NCI-H226 (cell line): ENCODE data around the gene CHD3.
A peak's percentile ranks its signal among the peaks of the same experiment; 100 is the strongest.
"Not testable (repeated sequence)": the region's sequence is repeated elsewhere in the genome, so short reads cannot be mapped to it uniquely, and the experiment has no call there.

Experiments used
- DNase-seq: peaks from one replicate; pipeline ENCODE4 v3.0.0-alpha.2; 2015

The CHD3 gene

DNA sequence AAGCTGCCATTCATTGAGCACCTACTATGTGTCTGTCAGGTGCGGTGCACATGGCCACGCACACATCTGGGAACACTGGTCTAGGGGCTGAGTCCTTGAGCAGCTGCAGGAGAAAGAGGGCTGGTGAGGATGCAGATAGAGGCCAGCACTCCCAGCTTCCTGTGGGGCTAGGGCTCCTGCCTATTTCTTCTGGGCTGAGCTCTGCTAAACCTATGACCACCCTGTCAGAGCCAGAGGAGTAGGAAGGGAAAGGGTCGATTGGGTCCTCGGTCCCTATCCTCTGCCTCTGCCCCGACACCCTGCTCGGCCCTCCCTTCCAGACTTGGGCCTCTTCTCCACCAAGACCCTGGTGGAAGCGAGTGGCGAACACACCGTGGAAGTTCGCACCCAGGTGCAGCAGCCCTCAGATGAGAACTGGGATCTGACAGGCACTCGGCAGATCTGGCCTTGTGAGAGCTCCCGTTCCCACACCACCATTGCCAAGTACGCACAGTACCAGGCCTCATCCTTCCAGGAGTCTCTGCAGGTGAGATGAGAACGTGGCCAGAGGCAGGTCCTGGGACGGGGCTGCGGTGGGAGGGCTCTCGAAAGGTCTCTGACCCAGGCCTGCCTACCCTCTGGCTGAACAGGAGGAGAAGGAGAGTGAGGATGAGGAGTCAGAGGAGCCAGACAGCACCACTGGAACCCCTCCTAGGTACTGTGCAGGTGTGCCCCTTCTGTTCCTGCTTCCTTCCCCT lies 37.7 kb upstream of the CHD3 start:
- DNase-seq = no peak

DNA sequence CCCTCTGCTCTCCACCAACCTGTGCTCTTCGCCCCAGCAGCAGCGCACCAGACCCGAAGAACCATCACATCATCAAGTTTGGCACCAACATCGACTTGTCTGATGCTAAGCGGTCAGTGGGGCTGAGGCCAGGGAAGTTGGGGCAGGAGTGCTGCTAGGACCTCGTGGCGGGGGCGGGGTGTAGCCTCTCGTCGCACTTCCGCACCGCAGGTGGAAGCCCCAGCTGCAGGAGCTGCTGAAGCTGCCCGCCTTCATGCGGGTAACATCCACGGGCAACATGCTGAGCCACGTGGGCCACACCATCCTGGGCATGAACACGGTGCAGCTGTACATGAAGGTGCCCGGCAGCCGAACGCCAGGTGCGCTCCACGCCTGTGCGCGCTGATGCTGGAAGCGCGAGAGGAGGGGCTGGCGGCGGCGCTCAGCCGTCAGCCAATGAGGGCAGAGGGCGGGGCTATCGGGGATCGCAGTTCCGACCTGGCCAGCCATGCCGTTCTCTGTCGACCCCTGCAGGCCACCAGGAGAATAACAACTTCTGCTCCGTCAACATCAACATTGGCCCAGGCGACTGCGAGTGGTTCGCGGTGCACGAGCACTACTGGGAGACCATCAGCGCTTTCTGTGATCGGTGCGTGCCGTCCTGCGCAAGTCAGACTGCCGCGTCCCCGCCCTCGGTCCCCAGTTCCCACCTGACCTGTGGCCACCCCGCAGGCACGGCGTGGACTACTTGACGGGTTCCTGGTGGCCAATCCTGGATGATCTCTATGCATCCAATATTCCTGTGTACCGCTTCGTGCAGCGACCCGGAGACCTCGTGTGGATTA lies 36.9 kb upstream of the CHD3 start:
- peak; percentile 74 for DNase-seq

DNA sequence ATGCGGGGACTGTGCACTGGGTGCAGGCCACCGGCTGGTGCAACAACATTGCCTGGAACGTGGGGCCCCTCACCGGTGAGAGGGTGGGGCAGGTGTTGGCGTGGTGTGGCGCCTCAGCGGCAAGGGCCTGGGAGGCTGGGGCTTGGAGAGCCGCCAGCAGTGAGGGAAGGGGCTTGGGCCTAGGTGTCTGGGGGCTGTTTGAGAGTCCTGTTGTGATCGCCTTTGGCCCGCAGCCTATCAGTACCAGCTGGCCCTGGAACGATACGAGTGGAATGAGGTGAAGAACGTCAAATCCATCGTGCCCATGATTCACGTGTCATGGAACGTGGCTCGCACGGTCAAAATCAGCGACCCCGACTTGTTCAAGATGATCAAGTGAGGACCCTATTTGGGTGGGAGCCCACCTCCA lies 36.3 kb upstream of the CHD3 start:
- no peak for DNase-seq

DNA sequence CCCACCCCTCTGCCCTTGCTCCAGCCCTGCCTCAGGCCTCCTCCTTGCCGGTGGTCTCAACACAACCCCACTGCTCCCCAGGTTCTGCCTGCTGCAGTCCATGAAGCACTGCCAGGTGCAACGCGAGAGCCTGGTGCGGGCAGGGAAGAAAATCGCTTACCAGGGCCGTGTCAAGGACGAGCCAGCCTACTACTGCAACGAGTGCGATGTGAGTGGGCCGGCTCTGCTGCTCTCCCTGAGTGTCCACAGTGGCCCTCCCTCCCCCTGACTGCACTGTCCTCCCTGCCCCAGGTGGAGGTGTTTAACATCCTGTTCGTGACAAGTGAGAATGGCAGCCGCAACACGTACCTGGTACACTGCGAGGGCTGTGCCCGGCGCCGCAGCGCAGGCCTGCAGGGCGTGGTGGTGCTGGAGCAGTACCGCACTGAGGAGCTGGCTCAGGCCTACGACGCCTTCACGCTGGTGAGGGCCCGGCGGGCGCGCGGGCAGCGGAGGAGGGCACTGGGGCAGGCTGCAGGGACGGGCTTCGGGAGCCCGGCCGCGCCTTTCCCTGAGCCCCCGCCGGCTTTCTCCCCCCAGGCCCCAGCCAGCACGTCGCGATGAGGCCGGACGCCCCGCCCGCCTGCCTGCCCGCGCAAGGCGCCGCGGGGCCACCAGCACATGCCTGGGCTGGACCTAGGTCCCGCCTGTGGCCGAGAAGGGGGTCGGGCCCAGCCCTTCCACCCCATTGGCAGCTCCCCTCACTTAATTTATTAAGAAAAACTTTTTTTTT lies 35.5 kb upstream of the CHD3 start:
- DNase-seq = no peak

DNA sequence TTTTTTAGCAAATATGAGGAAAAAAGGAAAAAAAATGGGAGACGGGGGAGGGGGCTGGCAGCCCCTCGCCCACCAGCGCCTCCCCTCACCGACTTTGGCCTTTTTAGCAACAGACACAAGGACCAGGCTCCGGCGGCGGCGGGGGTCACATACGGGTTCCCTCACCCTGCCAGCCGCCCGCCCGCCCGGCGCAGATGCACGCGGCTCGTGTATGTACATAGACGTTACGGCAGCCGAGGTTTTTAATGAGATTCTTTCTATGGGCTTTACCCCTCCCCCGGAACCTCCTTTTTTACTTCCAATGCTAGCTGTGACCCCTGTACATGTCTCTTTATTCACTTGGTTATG lies 34.9 kb upstream of the CHD3 start:
- no peak for DNase-seq

DNA sequence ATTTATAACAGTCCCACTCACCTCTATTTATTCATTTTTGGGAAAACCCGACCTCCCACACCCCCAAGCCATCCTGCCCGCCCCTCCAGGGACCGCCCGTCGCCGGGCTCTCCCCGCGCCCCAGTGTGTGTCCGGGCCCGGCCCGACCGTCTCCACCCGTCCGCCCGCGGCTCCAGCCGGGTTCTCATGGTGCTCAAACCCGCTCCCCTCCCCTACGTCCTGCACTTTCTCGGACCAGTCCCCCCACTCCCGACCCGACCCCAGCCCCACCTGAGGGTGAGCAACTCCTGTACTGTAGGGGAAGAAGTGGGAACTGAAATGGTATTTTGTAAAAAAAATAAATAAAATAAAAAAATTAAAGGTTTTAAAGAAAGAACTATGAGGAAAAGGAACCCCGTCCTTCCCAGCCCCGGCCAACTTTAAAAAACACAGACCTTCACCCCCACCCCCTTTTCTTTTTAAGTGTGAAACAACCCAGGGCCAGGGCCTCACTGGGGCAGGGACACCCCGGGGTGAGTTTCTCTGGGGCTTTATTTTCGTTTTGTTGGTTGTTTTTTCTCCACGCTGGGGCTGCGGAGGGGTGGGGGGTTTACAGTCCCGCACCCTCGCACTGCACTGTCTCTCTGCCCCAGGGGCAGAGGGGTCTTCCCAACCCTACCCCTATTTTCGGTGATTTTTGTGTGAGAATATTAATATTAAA lies 34.4 kb upstream of the CHD3 start:
- no peak for DNase-seq

DNA sequence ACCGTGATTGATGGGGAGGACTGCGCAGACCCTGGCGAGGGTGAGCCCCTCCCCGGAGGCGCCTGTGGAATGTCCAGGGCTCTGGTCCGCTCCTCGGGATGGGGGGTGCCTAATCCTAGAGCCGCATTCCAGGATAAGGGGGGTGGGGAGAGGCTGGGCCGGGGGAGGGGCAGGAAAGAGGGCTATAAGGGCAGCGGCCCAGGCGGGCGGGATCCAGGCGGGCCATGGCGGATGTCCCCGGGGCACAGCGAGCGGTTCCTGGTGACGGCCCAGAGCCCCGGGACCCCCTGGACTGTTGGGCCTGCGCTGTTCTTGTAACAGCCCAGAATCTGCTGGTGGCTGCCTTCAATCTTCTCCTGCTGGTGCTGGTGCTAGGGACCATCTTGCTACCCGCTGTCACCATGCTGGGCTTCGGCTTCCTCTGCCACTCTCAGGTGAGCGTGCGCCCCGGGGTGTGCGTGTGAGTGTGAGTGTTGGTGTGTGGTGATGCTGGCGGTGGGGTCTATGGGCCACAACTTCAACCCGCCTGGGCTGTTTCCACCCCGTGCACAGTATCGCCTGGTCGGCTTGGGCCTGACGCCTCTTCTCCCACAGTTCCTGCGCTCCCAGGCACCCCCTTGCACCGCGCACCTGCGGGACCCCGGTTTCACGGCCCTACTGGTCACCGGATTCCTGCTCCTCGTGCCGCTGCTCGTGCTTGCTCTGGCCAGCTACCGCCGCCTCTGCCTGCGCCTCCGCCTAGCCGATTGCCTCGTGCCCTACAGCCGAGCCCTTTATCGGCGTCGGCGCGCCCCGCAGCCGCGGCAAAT lies 33.5 kb upstream of the CHD3 start, which contains the start of gene TMEM88:
TMEM88 (plus strand) TSS at position 216 of the 809 bp plus-strand sequence; CDS start at position 225, 9 bp downstream.
- no peak for DNase-seq

DNA sequence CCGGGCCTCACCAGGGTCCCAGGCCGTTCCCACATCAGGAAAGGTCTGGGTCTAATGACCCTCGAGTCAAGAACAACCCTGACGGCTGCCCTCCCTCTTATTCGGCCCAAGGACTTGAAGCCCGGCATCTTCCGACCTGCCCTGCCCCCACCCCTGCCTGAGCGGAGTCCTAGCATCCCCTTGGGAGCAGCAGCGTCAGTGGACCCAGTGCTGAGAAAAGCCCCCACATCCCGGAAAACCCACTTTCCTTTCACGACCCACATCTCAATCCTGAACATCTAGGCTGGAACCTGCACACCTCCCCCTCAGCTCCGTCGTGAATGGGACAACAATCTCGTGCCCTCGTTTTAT lies 33.0 kb upstream of the CHD3 start:
- no peak for DNase-seq

DNA sequence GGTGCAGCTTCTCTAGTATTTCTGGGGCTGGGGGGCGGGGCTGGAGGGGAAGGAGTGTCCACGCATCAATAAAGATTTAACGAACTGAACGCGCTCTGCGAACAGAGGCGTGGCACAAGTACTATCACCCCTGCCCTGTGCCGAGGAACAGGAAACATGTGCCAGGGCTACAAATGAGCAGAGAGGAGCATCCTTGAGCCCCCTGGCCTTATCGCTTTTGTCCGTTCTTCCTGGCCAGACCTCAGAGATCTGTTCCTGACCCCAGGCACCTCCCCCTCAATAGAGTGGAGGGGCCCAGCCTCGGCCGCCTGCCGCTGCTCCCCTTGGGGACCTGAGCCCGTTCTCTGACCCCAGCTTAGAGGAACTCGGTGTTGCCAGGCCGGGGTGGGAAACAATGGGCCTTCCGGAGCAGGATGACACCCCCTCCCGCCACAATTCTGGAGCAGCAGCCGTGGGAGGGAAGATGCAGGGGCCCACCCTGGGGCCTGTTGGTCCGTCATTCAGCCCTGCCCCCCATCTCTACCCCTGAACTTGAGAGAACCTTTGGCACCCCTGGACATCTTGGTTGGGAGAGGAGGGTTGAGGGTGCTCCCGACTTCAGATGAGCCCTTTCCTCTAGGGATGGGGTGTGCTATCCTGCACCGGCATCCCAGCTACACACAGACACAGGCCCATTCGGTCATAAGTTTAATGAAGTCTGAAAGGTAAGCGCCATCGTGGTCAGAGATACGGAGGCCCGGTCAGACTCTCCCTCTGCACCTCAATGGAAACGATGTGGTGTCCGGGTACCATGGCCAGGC lies 32.4 kb upstream of the CHD3 start:
- no peak for DNase-seq

DNA sequence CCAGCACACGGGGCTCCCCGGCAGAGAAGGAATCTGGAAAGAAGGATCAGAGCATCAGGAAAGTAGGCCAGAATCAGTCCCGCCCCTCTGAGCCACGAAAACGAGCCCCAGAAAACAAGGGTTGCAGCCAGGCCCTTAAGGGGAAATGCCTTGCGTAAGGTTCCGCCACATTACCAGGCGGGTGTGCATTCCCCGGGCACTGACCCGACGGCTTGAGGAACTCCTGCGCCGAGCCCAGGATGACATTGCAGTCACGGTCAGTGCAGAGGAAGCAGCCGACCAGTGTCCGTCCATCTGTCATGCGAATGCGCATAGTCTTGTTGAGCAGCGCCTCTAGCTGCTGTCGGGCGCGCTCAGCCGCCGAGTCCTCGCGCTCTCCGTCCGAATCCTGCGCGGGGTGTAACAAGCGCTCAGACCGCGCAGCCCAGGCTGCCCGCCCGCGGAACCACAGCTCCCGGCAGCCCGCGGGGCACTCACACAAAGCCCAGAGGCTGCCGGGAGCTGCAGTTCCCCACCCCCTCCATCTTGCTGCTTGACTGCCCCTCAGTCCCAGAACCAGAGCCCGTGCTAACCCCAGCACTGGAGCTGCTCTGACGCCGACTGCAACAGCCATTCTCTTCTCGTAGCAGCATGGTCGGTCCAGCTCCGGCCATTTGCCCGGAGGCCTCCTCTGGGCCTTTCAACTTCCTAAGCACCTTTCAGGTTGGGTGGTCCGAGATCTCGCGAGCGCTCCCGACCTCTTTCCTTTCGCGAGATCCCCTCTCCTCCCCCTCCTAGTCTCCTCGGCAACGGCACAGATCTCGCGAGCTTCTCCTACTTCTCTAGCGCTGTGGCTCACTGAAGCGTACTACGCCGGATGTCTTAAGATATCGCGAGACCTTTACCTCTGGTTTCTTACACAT lies 31.5 kb upstream of the CHD3 start, which contains the start of gene NAA38:
NAA38 (minus strand) TSS at position 749 of the 902 bp plus-strand sequence; CDS start at position 653, 96 bp downstream.
- DNase-seq = peak; percentile 99

DNA sequence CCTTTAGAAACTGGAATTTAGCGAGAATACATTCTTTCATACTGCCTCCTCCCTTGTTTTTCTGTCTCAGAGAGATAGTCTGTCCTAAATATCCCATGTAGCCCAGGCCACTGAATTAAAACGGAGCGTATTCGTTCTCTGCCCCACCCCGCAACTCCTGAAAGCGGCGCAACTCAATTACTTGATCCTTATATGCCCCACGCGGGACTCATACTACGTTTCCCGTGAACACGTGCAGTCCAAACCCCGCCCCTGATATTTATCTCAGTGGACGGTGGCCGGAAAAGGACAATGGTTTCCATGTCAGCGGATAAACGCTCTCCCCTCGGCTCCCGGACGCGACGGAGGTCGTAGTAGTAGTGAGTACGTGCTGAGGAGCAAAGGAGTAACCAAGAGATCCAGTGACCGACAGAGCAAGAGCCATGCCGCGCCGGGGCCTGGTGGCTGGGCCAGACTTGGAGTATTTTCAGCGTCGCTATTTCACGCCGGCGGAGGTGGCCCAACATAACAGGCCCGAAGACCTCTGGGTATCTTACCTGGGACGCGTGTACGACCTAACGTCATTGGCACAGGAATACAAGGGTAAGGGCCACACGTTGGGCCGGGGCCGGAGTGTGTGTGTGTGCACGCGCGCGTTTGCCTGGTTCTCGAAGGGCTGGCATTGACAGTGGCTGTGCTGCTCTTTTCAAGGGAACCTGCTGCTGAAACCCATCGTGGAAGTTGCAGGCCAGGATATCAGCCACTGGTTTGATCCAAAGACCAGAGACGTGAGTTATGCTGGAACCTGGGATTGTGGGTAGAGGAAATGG lies 30.7 kb upstream of the CHD3 start, which contains the start of gene CYB5D1:
CYB5D1 (plus strand) TSS at position 291 of the 809 bp plus-strand sequence; CDS start at position 423, 132 bp downstream.
- peak; percentile 88 for DNase-seq

DNA sequence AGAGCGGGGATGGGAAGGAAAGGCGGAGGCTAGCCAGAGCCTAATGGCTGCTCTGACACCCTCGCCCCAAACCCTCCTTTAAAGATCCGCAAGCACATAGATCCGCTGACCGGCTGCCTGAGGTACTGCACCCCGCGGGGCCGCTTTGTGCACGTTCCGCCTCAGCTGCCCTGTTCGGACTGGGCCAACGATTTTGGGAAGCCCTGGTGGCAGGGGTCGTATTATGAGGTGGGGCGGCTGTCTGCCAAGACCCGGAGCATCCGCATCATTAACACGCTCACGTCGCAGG lies 30.1 kb upstream of the CHD3 start:
- DNase-seq = no peak

DNA sequence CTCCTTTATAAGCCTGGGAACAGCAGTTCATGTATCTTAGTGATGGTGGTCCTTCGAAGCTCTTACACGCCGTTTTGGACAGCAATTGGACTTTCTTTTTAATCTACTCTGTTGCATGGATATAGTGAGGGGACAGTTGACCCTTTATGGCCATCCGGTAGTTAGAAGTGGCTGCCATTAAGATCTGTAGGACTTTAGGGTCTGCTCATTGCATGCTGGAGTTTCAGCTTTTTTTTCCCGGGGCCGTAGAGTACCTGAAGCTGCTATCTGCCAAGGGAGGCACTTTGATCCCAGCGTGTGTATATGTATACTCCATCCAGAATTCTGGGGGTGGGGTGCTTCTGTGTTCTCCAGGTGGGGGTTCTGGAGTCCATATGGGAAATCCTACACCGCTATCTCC lies 29.6 kb upstream of the CHD3 start:
- no peak for DNase-seq

DNA sequence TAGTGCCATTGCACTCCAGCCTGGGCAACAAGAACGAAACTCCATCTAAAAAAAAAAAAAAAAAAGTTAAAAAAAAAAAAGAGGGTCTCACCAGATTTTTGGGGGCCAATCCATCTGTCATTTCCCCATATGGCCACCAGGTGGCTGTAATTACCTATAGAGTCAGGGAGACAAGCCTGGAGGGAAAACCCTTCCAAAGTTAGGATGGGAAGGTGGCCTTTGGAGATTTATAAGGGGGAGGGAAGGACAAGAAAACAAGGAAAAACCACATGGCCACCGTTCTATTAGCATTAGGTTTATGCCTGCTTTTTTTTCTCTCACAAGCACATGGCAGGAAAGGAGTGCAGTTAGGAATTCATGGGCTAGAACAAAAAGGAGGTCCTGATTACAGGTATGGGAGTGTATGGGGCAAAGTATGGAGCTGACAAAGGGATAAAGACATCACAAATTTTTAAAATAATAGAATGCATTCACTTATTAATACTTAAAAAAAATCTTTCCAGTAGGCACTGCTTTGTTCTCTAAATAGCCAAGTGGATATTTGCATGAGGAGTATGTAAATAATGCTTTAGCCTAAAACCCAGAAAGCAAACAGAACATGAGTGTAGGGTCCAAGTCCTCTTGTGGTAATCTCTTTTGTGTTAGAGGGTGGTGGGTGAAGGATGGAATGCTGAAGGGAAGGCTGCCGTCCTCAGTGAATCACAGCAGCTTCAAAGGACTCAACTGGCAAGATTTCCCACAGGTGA lies 25.7 kb upstream of the CHD3 start:
- DNase-seq = no peak

DNA sequence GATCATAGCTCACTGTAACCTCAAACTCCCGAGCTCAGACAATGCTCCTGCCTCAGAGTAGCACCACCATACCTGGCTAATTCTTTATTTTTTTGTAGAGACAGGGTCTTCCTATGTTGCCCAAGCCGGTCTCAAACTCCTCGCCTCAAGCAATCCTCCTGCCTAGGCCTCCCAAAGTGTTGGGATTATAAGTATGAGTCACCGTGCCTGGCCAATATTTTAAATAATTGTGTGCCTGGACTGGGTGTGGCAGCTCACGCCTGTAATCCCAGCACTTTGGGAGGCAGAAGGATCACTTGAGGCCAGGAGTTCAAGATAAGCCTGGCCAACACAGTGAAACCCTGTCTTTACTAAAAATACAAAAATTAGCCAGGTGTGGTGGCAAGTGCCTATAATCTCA lies 24.2 kb upstream of the CHD3 start:
- not testable (repeated sequence) for DNase-seq

DNA sequence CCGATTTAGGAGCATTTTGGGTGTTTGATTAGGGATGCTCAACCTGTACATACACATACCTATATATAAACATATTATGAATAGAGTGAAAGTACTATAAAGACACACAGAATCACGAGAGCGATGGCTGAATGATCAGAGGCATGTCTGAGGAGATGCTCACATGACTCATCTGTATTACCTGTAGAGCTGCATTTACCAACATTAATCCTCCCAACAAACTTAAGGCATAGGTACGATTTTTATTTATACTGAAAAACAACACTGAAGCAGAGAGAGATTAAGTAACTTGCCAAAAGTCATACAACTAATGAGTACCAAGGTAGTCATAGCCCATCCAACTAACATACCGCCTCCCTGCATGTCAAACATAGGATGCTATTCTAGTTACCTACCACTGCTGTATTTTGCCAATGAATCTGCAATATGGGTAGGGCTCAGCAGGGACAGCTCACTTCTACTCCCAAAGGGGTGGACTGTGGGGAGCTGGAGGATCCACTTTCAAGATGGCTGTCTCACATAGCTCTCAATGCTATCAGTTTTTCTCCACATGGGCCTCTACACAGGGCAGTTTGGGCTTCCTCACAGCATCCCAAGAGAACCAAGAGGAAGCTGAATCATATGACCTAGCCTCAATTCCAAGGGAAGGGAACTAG lies 23.5 kb upstream of the CHD3 start:
- DNase-seq = no peak

DNA sequence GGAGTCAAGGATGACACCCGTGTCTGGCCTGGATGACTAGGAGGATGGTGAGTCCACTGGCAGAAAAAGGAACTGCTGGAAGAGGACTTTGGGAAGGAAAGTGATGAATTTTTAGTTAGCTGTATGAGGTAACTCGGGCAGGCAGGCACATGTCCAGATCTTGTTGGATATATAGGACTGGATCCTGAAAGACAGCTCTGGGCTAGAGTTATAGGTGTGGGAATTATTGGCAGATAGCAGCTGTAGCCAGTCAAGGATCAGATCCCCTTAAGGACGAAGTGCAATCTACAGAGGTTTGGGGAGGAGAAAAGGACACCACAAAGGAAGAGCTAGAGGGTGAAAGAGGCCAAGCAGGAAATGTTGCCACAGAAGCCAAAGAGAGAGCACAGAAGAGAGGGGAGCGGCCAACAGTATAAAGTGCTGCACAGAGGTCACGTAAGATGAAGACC lies 20.7 kb upstream of the CHD3 start:
- no peak for DNase-seq

DNA sequence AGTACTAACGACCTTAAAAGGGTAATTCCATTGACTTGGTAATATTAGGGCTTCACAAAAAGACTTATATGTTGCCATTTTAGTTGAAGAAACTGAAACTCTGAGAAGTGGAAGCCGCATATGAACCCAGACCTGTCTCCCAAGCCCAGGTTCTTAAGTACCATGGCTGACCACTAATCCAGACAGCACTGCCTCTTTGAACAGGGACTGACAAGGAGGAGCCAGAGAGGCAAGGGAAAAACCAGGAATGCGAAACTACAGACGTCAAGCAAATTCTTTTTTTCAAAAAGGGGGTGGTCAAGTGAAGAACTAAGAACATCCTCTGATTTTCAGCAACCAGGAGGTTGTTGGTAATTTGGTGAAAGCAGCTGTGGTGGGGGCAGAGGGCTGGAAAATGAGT lies 15.5 kb upstream of the CHD3 start:
- no peak for DNase-seq
